GM10266 (cell line): Measurements from ENCODE around the gene TTC3.

Experiments used
- DNase-seq: peaks from one replicate; pipeline ENCODE4 v3.0.0; 2012; ENCODE audit errors: extremely low spot score
- TF ChIP-seq, protein P1 (sequence below): IDR thresholded peaks from 2 replicates; pipeline ENCODE4 v1.5.1; 2012; ENCODE audit warnings: mild to moderate bottlenecking, low read depth; ENCODE audit not compliant: control insufficient read depth, insufficient read depth; ENCODE audit errors: missing control alignments

The TTC3 gene

GRCh38 chr21:37226041-37226920 lies 153.2 kb downstream of the TTC3 start:
- TF ChIP-seq, protein P1, sequence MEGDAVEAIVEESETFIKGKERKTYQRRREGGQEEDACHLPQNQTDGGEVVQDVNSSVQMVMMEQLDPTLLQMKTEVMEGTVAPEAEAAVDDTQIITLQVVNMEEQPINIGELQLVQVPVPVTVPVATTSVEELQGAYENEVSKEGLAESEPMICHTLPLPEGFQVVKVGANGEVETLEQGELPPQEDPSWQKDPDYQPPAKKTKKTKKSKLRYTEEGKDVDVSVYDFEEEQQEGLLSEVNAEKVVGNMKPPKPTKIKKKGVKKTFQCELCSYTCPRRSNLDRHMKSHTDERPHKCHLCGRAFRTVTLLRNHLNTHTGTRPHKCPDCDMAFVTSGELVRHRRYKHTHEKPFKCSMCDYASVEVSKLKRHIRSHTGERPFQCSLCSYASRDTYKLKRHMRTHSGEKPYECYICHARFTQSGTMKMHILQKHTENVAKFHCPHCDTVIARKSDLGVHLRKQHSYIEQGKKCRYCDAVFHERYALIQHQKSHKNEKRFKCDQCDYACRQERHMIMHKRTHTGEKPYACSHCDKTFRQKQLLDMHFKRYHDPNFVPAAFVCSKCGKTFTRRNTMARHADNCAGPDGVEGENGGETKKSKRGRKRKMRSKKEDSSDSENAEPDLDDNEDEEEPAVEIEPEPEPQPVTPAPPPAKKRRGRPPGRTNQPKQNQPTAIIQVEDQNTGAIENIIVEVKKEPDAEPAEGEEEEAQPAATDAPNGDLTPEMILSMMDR: no peak
- no peak for DNase-seq

DNA sequence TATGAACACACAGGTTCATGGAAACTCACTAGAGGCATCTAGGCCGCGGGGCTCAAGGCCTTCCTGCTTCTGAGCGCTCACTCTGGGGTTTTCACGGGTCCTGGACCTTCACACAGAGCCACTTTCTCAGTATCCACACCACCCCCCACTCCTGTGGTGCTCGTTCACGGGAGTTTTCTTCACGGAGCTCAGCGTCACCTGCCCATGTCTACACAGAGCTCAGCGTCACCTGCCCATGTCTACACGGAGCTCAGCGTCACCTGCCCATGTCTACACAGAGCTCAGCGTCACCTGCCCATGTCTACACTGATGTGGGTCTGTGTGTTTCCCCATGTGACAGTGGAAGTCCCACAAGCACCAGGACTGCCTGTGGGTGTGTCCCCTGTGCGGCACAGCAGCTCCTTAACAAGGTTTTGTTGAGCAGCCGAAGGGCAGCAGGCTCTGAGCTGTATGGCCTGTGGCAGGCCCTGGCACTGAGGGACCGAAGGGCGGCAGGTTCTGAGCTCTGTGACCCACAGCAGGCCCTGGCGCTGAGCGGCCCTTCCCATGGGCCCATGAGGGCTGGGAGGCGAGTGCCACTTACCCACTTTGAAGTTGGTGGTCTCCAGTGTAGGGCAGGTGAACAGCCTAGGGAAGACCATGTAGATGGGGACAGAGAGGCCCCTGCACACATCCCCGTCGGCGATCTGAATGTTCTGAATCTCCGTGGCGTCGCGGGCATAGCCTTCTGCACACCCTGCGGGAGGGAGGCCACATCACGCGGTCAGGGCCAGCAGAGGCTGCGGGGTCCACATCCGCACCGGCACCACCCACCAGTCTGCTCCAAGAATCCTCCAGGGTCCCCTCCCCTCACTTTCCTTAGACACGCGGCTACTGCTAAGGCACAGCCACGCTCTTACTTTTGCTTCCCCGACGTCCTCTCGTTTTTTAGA lies 154.3 kb downstream of the TTC3 start:
- no peak for DNase-seq
- TF ChIP-seq, protein P1: no peak

GRCh38 chr21:37228003-37228400 lies 154.9 kb downstream of the TTC3 start:
- no peak for DNase-seq
- TF ChIP-seq, protein P1: no peak

DNA sequence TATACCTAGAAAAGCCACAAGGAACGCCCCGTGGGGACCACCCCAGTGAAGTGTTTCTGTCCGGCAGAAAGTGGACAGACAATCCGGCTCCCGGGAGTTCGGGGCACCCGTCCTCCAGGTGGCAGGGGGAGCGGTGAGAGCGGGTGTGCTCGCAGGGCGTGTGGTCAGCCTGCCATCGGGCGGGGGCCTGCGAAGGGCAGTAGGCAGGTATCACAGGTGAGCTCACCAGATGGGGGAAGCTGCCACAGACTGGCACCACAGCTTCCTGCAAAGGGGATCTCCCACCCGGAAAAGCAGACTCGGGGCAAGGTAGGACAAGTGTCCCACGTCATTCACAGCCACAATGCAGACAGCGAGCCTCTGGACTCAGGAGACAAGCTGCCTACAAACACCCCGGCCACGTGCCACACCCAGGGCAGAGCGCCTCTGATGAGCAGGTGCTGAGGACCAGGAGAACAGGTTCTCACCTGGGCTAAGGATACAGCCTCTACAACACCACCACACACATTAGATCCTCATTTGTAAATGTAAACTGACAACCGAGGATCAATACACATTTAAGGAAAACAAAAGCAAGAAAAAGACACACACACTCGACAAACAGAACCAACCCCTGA lies 157.7 kb downstream of the TTC3 start:
- TF ChIP-seq, protein P1: no peak
- no peak for DNase-seq

DNA sequence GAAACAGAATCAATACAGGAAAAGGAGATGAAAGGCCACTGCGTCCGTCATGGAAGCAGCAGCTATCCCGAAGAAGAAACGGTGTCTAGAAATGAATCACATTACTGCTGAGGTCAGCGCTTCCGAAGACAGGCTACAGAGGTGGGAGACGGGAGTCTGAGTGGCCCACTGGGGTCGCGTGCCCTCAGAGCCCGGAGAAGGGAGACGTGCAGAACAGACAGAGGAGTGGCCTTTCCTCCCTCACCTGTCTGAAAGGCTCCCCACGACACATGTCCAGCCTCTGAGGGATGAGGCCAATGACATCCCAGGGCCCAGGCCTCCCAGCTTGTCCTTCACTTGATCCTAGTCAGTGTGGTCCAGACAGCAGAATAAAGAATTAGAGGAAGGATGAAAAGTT lies 158.2 kb downstream of the TTC3 start:
- no peak for DNase-seq
- TF ChIP-seq, protein P1: no peak

DNA sequence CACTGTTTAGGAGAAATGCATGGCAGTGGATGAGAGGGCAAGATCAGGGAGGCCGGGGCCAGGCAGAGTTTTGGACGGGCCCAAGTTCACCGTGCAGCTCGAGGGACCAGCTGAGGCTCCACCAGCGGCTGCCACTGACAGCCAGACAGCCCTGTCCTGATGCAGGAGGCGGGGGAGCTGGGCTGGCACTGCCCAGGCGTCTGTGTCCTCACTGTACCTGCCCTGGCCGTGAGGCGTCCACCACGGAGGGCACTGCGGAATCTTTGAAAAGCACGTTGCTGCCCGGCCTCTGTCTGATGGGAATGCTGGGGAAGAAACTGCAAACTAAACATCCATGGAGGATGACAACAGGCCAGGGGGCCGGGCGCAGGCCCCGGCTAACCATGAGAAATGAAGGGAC lies 158.6 kb downstream of the TTC3 start:
- TF ChIP-seq, protein P1: no peak
- DNase-seq: no peak
